Cardiac fibroblast (primary cell): ENCODE data around the gene ENPEP.

ENCODE experiments used
- DNase-seq, 2 donors: peaks; one replicate each; pipeline versions ENCODE4 v3.0.0 to v3.0.0-alpha.2; 2010; ENCODE audit warnings: low read depth in 2 of 2
- H3K4me3 ChIP-seq, 2 donors: replicated peaks in 1 of 2; 1 replicate in 1 of 2; 2 replicates in 1 of 2; pipeline ENCODE4 v1.5.1; 2011; ENCODE audit warnings: low read depth in 2 of 2, low read length in 2 of 2, mild to moderate bottlenecking in 2 of 2, moderate library complexity in 1 of 2
- CTCF ChIP-seq: IDR thresholded peaks from one replicate; pipeline ENCODE4 v1.5.1; 2011; ENCODE audit warnings: low read depth, mild to moderate bottlenecking, low read length, inconsistent platforms

ENPEP gene

GRCh38 chr4:110533590-110533910 lies 57.6 kb downstream of the ENPEP start:
- TF ChIP-seq CTCF: no peak
- peak in 1 of 2 donors; percentile 1 for DNase-seq
- no peak overlapping the region for H3K4me3 ChIP-seq

GRCh38 chr4:110533940-110534339 lies 58.0 kb downstream of the ENPEP start:
- no peak overlapping the region for H3K4me3 ChIP-seq
- no peak for TF ChIP-seq CTCF
- peak; percentile 92 to 99 for DNase-seq

- no peak overlapping the region for H3K4me3 ChIP-seq
- DNase-seq: peak; percentile 41 to 60
- TF ChIP-seq CTCF: no peak
Measured at GRCh38 chr4:110540581-110540980, 64.6 kb downstream of the ENPEP start.

- no peak for TF ChIP-seq CTCF
- DNase-seq: peak; percentile 77 to 97
- no peak overlapping the region for H3K4me3 ChIP-seq
Measured at GRCh38 chr4:110540982-110541451, 65.1 kb downstream of the ENPEP start.

GRCh38 chr4:110543577-110543976 lies 67.6 kb downstream of the ENPEP start:
- DNase-seq: no peak
- no peak overlapping the region for H3K4me3 ChIP-seq
- no peak for TF ChIP-seq CTCF

- no peak overlapping the region for H3K4me3 ChIP-seq
- no peak for DNase-seq
- no peak for TF ChIP-seq CTCF
Measured at GRCh38 chr4:110544594-110544993, 68.6 kb downstream of the ENPEP start.

- DNase-seq: peak; percentile 14 to 50
- no peak for TF ChIP-seq CTCF
Measured at GRCh38 chr4:110550260-110550659, 74.3 kb downstream of the ENPEP start.

More at GRCh38 chr4:110550260-110550659, 74.3 kb downstream of the ENPEP start:
- H3K4me3 ChIP-seq: no peak overlapping the region
